ENCODE measurements around the gene TIMELESS.

DNA sequence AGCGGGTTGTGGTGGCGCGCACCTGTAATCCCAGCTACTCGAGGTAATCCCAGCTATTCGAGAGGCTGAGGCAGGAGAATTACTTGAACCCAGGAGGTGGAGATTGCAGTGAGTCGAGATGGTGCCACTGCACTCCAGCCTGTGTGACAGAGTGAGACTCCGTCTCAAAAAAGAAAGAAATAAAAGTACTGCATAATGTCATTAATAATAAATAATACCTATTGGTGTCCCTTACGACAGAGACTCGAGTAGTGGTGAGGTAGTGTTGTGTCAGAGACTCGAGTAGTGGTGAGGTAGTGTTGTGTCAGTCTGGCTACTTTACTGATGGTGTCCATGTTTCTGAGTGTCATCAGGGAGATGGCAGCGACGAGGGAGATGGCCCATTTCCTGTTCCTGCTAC, 37.5 kb upstream of the TIMELESS start:
- TF ChIP-seq, protein P1, sequence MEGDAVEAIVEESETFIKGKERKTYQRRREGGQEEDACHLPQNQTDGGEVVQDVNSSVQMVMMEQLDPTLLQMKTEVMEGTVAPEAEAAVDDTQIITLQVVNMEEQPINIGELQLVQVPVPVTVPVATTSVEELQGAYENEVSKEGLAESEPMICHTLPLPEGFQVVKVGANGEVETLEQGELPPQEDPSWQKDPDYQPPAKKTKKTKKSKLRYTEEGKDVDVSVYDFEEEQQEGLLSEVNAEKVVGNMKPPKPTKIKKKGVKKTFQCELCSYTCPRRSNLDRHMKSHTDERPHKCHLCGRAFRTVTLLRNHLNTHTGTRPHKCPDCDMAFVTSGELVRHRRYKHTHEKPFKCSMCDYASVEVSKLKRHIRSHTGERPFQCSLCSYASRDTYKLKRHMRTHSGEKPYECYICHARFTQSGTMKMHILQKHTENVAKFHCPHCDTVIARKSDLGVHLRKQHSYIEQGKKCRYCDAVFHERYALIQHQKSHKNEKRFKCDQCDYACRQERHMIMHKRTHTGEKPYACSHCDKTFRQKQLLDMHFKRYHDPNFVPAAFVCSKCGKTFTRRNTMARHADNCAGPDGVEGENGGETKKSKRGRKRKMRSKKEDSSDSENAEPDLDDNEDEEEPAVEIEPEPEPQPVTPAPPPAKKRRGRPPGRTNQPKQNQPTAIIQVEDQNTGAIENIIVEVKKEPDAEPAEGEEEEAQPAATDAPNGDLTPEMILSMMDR (IDR thresholded peaks at IDR 0.05; ENCODE audit: borderline replicate concordance, extremely low read depth, low read length, poor library complexity, severe bottlenecking), result no peak
- TF ChIP-seq EZH2 (IDR thresholded peaks at IDR 0.05; ENCODE audit: borderline replicate concordance, low read depth, low read length, severe bottlenecking), result no peak
